Activated CD8-positive, alpha-beta memory T cell treated with anti-CD3 and anti-CD28 coated beads, Interleukin-2, amount 50 U/mL, for 1 hour (primary cell): ENCODE results near the gene LMAN2L.

Experiments used
- DNase-seq: peaks from one replicate; pipeline ENCODE4 v3.0.0-alpha.2; 2020; ENCODE audit errors: extremely low read depth

The LMAN2L gene

DNA sequence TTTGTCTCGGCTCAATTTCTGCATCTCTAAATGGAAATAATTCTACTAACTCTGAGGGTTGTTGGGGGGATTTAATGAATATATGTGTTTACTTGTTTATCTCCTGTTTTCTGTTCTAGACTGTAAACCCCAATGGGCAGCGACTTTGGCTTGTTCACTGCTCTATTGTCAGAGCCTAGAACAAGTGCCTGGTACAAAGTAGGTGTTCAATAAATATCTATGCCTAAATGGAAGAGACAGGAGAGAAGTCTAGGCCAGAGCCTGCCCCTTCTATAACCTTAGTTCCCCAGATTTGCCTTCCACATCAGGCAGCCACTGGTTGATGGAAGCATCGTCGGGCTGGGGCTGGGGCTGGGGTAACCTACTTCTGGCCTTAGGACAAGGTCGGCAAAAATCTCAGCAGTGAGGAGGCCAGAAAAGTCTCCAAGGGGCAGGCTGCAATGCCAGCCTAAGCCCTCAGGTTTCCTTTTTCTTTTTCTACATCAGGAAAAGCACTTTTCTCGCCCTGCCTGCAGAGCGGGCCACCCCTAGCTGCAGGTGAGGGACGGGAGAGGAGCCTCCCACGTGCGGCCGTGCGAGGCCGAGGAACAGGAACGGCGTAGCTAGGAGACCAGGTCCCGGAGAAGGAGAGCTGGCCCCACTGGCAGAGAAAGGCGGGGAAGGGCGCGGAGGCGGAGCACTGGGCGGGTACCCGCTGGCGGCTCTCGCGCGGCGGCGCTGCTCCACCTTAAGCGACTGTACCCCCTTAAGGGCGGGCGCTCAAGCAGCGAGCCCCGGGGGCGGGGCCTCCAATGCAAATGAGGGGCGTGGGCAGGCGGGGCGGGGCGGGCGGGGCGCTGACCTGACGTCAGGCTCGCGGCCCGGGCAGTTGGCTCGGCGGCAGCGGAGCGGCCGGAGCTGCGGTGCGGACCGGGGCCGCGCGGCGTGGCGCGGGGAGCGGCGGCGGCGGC lies 20.4 kb upstream of the LMAN2L start, which contains the start of gene CNNM4:
TSS of gene CNNM4 (plus strand) at position 867 of the 950 bp plus-strand sequence. CDS start 98 bp downstream, outside the sequence.
- peak; percentile 75 for DNase-seq

DNA sequence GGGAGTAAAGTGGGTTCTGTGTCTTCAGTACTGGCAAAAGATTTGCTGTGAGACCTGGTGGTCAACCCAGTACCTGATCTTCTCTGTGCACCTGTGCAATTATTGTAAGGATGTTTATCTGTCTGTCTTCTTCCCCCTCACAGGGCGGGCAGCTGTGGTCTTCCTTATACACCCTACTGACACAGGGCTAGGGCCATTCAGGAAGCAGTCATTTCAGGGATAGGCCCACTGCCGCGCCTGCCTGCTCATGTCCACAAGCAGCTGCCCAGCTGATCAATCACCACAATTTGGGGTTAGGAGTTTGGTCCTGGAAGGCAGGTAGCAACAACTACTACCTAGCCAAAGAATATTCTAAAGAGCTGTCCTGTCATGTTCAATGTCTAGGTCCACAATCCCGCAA lies 19.7 kb upstream of the LMAN2L start:
- DNase-seq, result no peak

GRCh38 chr2:96758987-96759386 lies 19.1 kb upstream of the LMAN2L start:
- no peak for DNase-seq

GRCh38 chr2:96757477-96757860 lies 17.6 kb upstream of the LMAN2L start:
- DNase-seq, result no peak

- DNase-seq, result no peak
These were observed 17.1 kb upstream of the LMAN2L start for GRCh38 chr2:96756788-96757476.

- DNase-seq, result no peak
These were observed 14.5 kb upstream of the LMAN2L start for GRCh38 chr2:96754317-96754716.

- no peak for DNase-seq
These were observed 13.9 kb upstream of the LMAN2L start for GRCh38 chr2:96753661-96754282.

GRCh38 chr2:96751800-96752199 lies 11.9 kb upstream of the LMAN2L start:
- no peak for DNase-seq

DNA sequence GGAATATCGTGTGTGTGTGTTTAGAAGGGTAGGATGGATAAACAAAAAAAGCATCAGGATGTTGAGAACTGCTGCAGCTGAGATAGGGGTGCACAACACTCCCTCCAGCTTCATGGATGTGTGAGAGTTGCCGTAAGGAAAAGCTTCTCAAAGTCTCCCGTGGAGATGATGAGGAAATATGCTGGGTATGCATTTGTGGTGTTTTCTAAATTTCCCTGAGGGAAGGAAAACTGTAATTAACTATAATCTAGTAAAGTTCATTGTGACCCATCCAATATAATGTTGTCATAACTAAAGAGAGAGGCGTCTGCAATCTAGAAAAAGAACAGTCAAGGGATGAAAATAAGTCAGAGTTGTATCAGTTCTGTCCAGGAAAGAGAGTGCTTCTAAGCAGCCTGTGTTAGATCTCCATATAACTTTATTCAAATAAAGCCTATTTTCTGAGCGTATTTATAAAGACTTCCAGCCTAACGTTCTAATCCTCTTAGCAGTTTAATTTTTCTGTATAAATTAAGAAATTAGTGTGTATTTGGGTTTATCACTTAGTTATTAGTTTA lies 7.3 kb upstream of the LMAN2L start:
- DNase-seq, result no peak

- DNase-seq, result no peak
These were observed 710 bp downstream of the LMAN2L start for GRCh38 chr2:96739076-96739632.

- no peak for DNase-seq
These were observed 2.0 kb downstream of the LMAN2L start for GRCh38 chr2:96737831-96738230.

GRCh38 chr2:96737251-96737650 lies 2.6 kb downstream of the LMAN2L start:
- DNase-seq, result no peak

DNA sequence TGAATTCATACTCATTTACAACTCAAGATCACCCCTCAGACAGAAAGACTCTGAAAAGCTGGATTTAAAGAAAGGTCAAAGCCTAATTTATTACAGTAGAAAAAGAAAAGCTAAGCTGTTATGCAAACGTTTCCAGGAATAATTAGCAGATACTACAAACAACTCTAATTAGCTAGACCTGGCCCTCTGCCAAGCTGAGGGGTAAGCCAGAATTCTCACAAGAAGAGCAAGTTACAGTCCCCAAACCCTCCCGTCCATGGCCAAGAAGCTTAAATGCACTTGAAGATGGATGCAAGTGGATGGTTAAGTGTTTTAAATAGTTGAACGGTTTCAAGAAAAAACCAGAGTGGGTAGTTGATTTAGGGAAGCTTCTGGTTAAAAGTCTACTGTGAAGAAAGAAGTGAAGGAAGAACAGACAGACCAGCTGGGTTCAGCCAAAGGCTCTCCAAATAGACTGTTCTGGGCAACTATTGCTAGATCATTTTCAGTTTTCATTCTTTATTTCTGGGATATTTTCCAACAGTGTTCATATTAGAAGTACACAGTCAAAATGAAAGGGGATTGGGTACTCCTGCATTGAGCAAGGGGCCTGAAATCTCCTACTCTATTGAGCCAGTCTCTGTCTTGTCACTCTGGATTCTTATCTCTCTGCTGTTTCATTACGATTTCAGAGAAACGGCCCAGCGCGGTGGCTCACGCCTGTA lies 4.8 kb downstream of the LMAN2L start:
- DNase-seq, result no peak

GRCh38 chr2:96733931-96734330 lies 5.9 kb downstream of the LMAN2L start:
- no peak for DNase-seq

DNA sequence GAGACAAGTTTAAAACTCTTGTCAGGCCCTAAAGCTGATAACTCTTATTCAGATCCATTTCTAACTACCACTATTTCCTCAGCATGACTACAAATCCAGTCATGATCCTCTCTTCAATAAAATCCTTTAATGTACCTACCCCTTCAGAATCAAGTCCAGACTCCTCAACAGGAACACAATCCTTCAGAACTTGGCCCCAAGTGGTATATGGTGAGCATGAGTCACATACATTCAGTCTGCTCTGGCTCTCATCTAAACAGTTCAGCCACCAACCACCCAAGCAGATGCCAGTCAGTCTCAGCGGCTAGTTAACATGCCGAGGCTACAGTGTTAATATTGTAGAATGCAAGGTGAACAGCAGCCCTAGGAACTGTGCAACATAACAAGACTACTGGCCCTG lies 9.7 kb downstream of the LMAN2L start:
- DNase-seq, result no peak

GRCh38 chr2:96729748-96730147 lies 10.1 kb downstream of the LMAN2L start:
- no peak for DNase-seq

DNA sequence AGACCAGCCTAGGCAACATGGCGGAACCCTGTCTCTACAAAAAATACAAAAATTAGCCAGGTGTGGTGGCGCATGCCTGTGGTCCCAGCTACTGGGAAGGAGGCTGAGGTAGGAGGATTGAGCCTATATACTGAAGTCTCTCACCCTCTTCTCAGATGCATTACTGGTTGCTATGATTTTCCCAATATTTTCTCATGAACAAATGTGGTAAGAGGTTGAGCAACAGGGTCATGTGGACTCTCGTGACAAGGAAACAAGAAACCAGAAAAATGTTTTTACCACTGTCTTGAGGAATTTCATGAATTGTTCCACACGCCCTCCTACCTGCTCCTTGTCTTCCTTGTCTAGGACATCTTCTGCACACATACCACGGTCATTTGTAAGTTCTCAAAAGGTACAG lies 12.4 kb downstream of the LMAN2L start:
- no peak for DNase-seq

- no peak for DNase-seq
These were observed 13.7 kb downstream of the LMAN2L start for GRCh38 chr2:96726131-96726530.

DNA sequence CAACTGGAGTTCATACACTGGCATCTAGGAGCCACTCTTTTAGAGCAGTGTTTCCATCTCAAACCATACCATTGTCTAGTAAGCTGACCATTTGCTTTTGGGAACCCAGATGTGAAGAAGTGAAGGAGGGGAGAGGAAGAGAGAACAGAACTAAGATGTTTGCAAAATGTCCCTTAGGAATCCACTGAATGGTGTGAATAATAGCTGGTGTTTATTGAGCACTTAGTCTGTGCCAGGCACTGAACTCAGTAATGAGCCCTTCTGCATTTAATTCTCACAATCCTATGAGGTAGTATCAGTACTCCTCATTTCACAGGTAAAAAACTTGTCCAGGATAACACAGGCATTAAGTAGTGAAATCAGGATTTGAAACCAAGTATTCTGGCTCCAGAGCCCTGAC lies 23.5 kb downstream of the LMAN2L start:
- DNase-seq, result no peak

- no peak for DNase-seq
These were observed 24.2 kb downstream of the LMAN2L start for GRCh38 chr2:96715658-96716057.

DNA sequence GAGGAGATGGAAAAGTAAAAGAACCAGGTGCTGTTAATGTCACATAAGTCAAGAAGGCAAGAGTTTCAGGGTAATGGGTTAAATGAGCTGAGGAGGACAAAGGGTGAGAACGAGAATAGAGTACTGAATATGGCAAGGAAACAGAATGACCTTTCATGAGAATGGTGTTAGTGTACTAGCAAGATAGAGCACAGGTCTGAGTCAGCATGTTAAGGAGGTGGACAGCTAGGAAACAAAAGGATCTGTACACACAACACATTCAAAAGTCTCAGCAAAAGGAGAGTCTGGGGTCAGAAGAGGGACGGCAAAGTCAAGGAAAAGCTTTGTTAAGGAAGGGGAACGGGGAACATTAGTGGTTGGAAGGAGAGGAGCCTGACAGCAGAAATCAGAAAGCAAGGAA lies 28.9 kb downstream of the LMAN2L start:
- no peak for DNase-seq
